CD14-positive monocyte (primary cell): ENCODE measurements around the gene NVL. TPM values are rescaled to one million over a fixed set of nuclear protein-coding genes. Genes with fewer than 3 reads are reported as not detected.

Experiments
- DNase-seq, 3 donors: peaks; one replicate each; pipeline ENCODE4 v3.0.0-alpha.2; 2011 to 2022
- H2AFZ ChIP-seq: 2 replicates; pipeline ENCODE4 v1.6.0; 2012; ENCODE audit warnings: mild to moderate bottlenecking, low read depth, low read length, inconsistent platforms; ENCODE audit not compliant: insufficient read depth, poor library complexity, severe bottlenecking
- H3K27ac ChIP-seq, 2 donors: 1 replicate in 1 of 2; 2 replicates in 1 of 2; pipeline ENCODE4 v1.5.1; 2012 to 2013; ENCODE audit warnings: low read length in 2 of 2, control low read depth in 1 of 2, inconsistent platforms in 1 of 2, low read depth in 1 of 2, mild to moderate bottlenecking in 1 of 2
- H3K27me3 ChIP-seq, 2 donors: one replicate each; pipeline versions ENCODE4 v1.6.0 to v1.6.1; 2011 to 2013; ENCODE audit warnings: low read length in 2 of 2; ENCODE audit not compliant: control insufficient read depth in 2 of 2, insufficient read depth in 2 of 2
- H3K36me3 ChIP-seq, 2 donors: replicated peaks in 1 of 2; 1 replicate in 1 of 2; 2 replicates in 1 of 2; pipeline versions ENCODE4 v1.5.1 to v1.6.1; 2012 to 2013; ENCODE audit warnings: low read length in 2 of 2, control low read depth in 1 of 2, inconsistent platforms in 1 of 2, mild to moderate bottlenecking in 1 of 2; ENCODE audit not compliant: insufficient read depth in 2 of 2, control insufficient read depth in 1 of 2
- H3K4me1 ChIP-seq, 2 donors: 1 replicate in 1 of 2; 2 replicates in 1 of 2; pipeline versions ENCODE4 v1.5.1 to v1.6.1; 2012 to 2013; ENCODE audit warnings: low read length in 2 of 2, control low read depth in 1 of 2, inconsistent platforms in 1 of 2, mild to moderate bottlenecking in 1 of 2, moderate library complexity in 1 of 2; ENCODE audit not compliant: insufficient read depth in 2 of 2, control insufficient read depth in 1 of 2
- H3K4me2 ChIP-seq: replicated peaks from 2 replicates; pipeline ENCODE3; 2012; ENCODE audit warnings: low read length, moderate library complexity, mild to moderate bottlenecking; ENCODE audit not compliant: poor library complexity, severe bottlenecking; ENCODE audit errors: extremely low read depth
- H3K4me3 ChIP-seq, 3 experiments: fragments of 200-600 bp in 1 of 3; sonication (generic) in 1 of 3; replicated peaks in 1 of 3; 1 replicate in 2 of 3; 2 replicates in 1 of 3; pipeline ENCODE4 v1.5.1; 2011 to 2013; ENCODE audit warnings: low read length in 3 of 3, mild to moderate bottlenecking in 3 of 3, control low read depth in 2 of 3, low read depth in 2 of 3, inconsistent platforms in 1 of 3, moderate library complexity in 1 of 3
- H3K79me2 ChIP-seq: 2 replicates; pipeline ENCODE4 v1.6.0; 2012; ENCODE audit warnings: mild to moderate bottlenecking, control low read depth, inconsistent platforms, low read length, moderate library complexity; ENCODE audit not compliant: insufficient read depth
- H3K9ac ChIP-seq: 2 replicates; pipeline ENCODE4 v1.6.0; 2017; ENCODE audit warnings: low read length, mild to moderate bottlenecking; ENCODE audit not compliant: insufficient read depth, poor library complexity, severe bottlenecking
- H3K9me3 ChIP-seq, 2 donors: replicated peaks in 1 of 2; 1 replicate in 1 of 2; 2 replicates in 1 of 2; pipeline versions ENCODE4 v1.5.1 to v1.6.1; 2012 to 2013; ENCODE audit warnings: low read length in 2 of 2, control low read depth in 1 of 2; ENCODE audit not compliant: control insufficient read depth in 1 of 2, insufficient read depth in 1 of 2
- H4K20me1 ChIP-seq: 2 replicates; pipeline ENCODE4 v1.6.0; 2012; ENCODE audit warnings: mild to moderate bottlenecking, low read length, control low read depth, moderate library complexity; ENCODE audit not compliant: insufficient read depth
- H3K27ac Mint-ChIP-seq, 7 donors: one replicate each; pipeline ENCODE4 v1.8.0; 2020; ENCODE audit warnings: mild to moderate bottlenecking in 7 of 7, mixed read lengths in 7 of 7, moderate library complexity in 6 of 7, inconsistent platforms in 2 of 7
- H3K27me3 Mint-ChIP-seq, 3 donors: one replicate each; pipeline ENCODE4 v1.8.0; 2021 to 2022; ENCODE audit warnings: low read depth in 3 of 3, mild to moderate bottlenecking in 3 of 3, mixed read lengths in 3 of 3, moderate library complexity in 3 of 3, inconsistent platforms in 1 of 3
- H3K36me3 Mint-ChIP-seq, 2 donors: one replicate each; pipeline ENCODE4 v1.8.0; 2020; ENCODE audit warnings: mixed read lengths in 2 of 2, inconsistent platforms in 1 of 2, mild to moderate bottlenecking in 1 of 2
- H3K4me1 Mint-ChIP-seq: one replicate; pipeline ENCODE4 v1.8.0; 2020; ENCODE audit warnings: mild to moderate bottlenecking, mixed read lengths
- H3K4me3 Mint-ChIP-seq, 2 donors: one replicate each; pipeline ENCODE4 v1.8.0; 2020; ENCODE audit warnings: mild to moderate bottlenecking in 2 of 2, mixed read lengths in 2 of 2, moderate library complexity in 1 of 2
- H3K9me3 Mint-ChIP-seq, 7 donors: one replicate each; pipeline ENCODE4 v1.8.0; 2020 to 2022; ENCODE audit warnings: mixed read lengths in 7 of 7, mild to moderate bottlenecking in 6 of 7, moderate library complexity in 6 of 7, inconsistent platforms in 2 of 7
- WGBS: methylation state at CpG from one replicate; pipeline ENCODE4 v1.1.5; 2013; ENCODE audit warnings: missing lambda C conversion rate; ENCODE audit not compliant: insufficient coverage; 5-methylcytosine and 5-hydroxymethylcytosine counted together
- intact Hi-C, 2 donors: fragments of 100-400 bp; cut with micrococcal nuclease; formaldehyde crosslinking; loops; one replicate each; pipeline versions ENCODE4 v1.15.0 to v1.15.1; 2023
- polyA plus RNA-seq, 3 donors: library from polyadenylated mRNA; depleted of rRNA in 1 of 3; unstranded in 2 of 3; stranded (reverse) in 1 of 3; fragments of 300-500 nt in 2 of 3; fragments of >200 nt in 1 of 3; fragmentation: Illumina TruSeq in 2 of 3; gene quantifications; 1 replicate in 2 of 3; 2 replicates in 1 of 3; pipeline ENCODE4 v1.2.3, GENCODE V29; 2012 to 2021
- small RNA-seq: library from RNA; depleted of rRNA; stranded (forward); fragments of <200 nt; gene quantifications from one replicate; pipeline ENCODE3, GENCODE V24; 2012; ENCODE audit warnings: low read depth; ENCODE audit not compliant: insufficient read length
- TF ChIP-seq, protein P1 (sequence below): fragments of 200-600 bp; IDR thresholded peaks from one replicate; pipeline ENCODE4 v1.8.0; 2022; ENCODE audit warnings: antibody characterized with exemption, mild to moderate bottlenecking

NVL gene
- polyA plus RNA-seq, 3 donors, result 8.4 to 12.6 (median 9.6) TPM

DNA sequence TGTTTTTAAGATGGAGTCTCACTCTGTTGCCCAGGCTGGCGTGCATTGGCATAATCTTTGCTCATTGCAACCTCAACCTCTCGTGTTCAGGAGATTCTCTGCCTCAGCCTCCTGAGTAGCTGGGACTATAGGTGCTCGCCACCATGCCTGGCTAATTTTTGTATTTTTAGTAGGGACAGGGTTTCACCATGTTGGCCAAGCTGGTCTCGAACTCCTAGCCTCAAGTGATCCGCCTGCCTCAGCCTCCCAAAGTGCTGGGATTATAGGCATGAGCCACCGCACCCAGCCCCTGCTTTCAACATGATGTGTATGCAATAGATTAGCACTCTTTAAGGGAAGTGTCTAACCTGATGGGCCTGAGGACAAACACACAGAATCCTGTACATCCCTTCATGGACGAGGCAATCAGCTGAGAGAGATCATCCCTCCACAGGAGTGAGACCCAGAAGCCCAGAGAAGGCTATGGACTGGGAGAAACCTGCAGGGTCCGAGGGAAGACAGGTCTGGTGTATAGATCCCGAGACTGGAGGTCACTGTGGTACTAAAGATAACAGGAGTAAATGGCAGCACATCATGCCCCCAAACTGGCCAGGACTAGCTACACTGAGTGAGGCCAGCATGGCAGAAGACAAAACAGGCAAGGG lies 152.5 kb downstream of the NVL start:
- no peak overlapping the region for H3K27ac Mint-ChIP-seq
- peaks cover 5 to 12% (median 6%) of the 10 kb centered on the region in 3 donors for H3K27me3 Mint-ChIP-seq
- 98% methylated on average over 6 of the region's 9 CpGs for WGBS
- Histone ChIP-seq H3K4me3 (no peak overlapping the region), H3K36me3 (no peaks in the 10 kb centered on the region), H3K9me3 (no peaks in the 10 kb centered on the region), H3K79me2 (no peaks in the 10 kb centered on the region), H3K9ac (no peak overlapping the region), H2AFZ (no peak overlapping the region), H3K4me1 (peaks cover 9 to 12% of the 10 kb centered on the region in 2 donors), H3K4me2 (no peak overlapping the region), H4K20me1 (no peaks in the 10 kb centered on the region), H3K27ac (no peak overlapping the region), H3K27me3 (no peaks in the 10 kb centered on the region)
- no peak overlapping the region for H3K4me3 Mint-ChIP-seq
- DNase-seq, result no peak
- peaks cover 13% of the 10 kb centered on the region for H3K4me1 Mint-ChIP-seq
- intact Hi-C loops, result no loop called here
- no peaks in the 10 kb centered on the region for H3K9me3 Mint-ChIP-seq
- TF ChIP-seq, protein P1, sequence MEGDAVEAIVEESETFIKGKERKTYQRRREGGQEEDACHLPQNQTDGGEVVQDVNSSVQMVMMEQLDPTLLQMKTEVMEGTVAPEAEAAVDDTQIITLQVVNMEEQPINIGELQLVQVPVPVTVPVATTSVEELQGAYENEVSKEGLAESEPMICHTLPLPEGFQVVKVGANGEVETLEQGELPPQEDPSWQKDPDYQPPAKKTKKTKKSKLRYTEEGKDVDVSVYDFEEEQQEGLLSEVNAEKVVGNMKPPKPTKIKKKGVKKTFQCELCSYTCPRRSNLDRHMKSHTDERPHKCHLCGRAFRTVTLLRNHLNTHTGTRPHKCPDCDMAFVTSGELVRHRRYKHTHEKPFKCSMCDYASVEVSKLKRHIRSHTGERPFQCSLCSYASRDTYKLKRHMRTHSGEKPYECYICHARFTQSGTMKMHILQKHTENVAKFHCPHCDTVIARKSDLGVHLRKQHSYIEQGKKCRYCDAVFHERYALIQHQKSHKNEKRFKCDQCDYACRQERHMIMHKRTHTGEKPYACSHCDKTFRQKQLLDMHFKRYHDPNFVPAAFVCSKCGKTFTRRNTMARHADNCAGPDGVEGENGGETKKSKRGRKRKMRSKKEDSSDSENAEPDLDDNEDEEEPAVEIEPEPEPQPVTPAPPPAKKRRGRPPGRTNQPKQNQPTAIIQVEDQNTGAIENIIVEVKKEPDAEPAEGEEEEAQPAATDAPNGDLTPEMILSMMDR, result no peak
- no peaks in the 10 kb centered on the region for H3K36me3 Mint-ChIP-seq

Small RNA genes within 50 kb of the gene (small RNA-seq; reads per million reads assigned to genes)
- gene MIR320B2 (not detected), gene RF00139 (not detected), gene RNU6-1008P (not detected)

Other genes starting within 250 kb of the NVL start
- 10 to 100 TPM; 12.9 to 15.8 (median 13.0) TPM for gene FBXO28, start 216.1 kb downstream of the NVL start, polyA plus RNA-seq
- 100 to 1,000 TPM in 2 of 3 donors, 10 to 100 TPM in 1; 35.0 to 137 (median 118) TPM for gene DEGS1, start 146.9 kb downstream of the NVL start, polyA plus RNA-seq
- gene CNIH4, start 26.7 kb upstream of the NVL start, polyA plus RNA-seq, result 100 to 1,000 TPM in 1 of 3 donors, 10 to 100 TPM in 2; 33.4 to 106 (median 94.7) TPM
- gene WDR26, start 104.6 kb upstream of the NVL start, polyA plus RNA-seq, result 10 to 100 TPM in 1 of 3 donors, 1 to 10 TPM in 2; 2.7 to 59.4 (median 4.0) TPM